Dermis blood vessel endothelial cell (primary cell): ENCODE measurements around the gene MYRIP. TPM values are rescaled to one million over a fixed set of nuclear protein-coding genes. Genes with fewer than 3 reads are reported as not detected.

Source experiments
- DNase-seq: peaks from one replicate; pipeline ENCODE4 v3.0.0; 2010
- total RNA-seq: library from RNA; depleted of rRNA; stranded (reverse); fragments of >200 nt; gene quantifications from 2 replicates; pipeline ENCODE4 v1.2.3, GENCODE V29; 2014

MYRIP gene
- total RNA-seq, 1 donor from 2014 or later: 32.2 TPM

- DNase-seq: no peak
Measured at GRCh38 chr3:39910135-39910534, 100.7 kb downstream of the MYRIP start.

GRCh38 chr3:39910826-39911464, 101.5 kb downstream of the MYRIP start:
- peak; percentile 61 for DNase-seq

GRCh38 chr3:39911465-39912309, 102.3 kb downstream of the MYRIP start:
- DNase-seq: peak; percentile 82

- no peak for DNase-seq
Measured at GRCh38 chr3:39915027-39915426, 105.6 kb downstream of the MYRIP start.

- peak; percentile 55 for DNase-seq
Measured at GRCh38 chr3:39917065-39917773, 107.8 kb downstream of the MYRIP start.

GRCh38 chr3:39919281-39919680, 109.9 kb downstream of the MYRIP start:
- DNase-seq: no peak

GRCh38 chr3:39920271-39920670, 110.9 kb downstream of the MYRIP start:
- no peak for DNase-seq

- no peak for DNase-seq
Measured at GRCh38 chr3:39927479-39927878, 118.1 kb downstream of the MYRIP start.

- peak; percentile 36 for DNase-seq
Measured at GRCh38 chr3:39933986-39934693, 124.7 kb downstream of the MYRIP start.

GRCh38 chr3:39934696-39935095, 125.3 kb downstream of the MYRIP start:
- peak; percentile 23 for DNase-seq

- DNase-seq: peak; percentile 71
Measured at GRCh38 chr3:39935261-39935660, 125.9 kb downstream of the MYRIP start.

GRCh38 chr3:39936848-39937247, 127.4 kb downstream of the MYRIP start:
- no peak for DNase-seq

GRCh38 chr3:39937315-39937714, 127.9 kb downstream of the MYRIP start:
- DNase-seq: no peak

GRCh38 chr3:39937874-39938273, 128.5 kb downstream of the MYRIP start:
- peak; percentile 30 for DNase-seq

- DNase-seq: peak; percentile 80
Measured at GRCh38 chr3:39941931-39942330, 132.5 kb downstream of the MYRIP start.

GRCh38 chr3:39960515-39961191, 151.2 kb downstream of the MYRIP start:
- peak; percentile 98 for DNase-seq

- peak; percentile 85 for DNase-seq
Measured at GRCh38 chr3:39961230-39961629, 151.8 kb downstream of the MYRIP start.

- peak; percentile 34 for DNase-seq
Measured at GRCh38 chr3:39962581-39962980, 153.2 kb downstream of the MYRIP start.

GRCh38 chr3:39965461-39965860, 156.1 kb downstream of the MYRIP start:
- DNase-seq: no peak

- no peak for DNase-seq
Measured at GRCh38 chr3:39965997-39966396, 156.6 kb downstream of the MYRIP start.

GRCh38 chr3:39970982-39971381, 161.6 kb downstream of the MYRIP start:
- no peak for DNase-seq

- DNase-seq: no peak
Measured at GRCh38 chr3:39971559-39972031, 162.2 kb downstream of the MYRIP start.
